HG03378 (cell line): ENCODE data around the gene HIP1.
"Not testable (repeated sequence)": the region's sequence is repeated elsewhere in the genome, so short reads cannot be mapped to it uniquely, and the experiment has no call there.

Source experiments
- ATAC-seq: cut with Tn5 transposase; IDR thresholded peaks from one replicate; pipeline ENCODE4 v1.9.1; 2021; ENCODE audit warnings: mild to moderate bottlenecking, moderate library complexity; ENCODE audit not compliant: unreplicated experiment

HIP1 gene

DNA sequence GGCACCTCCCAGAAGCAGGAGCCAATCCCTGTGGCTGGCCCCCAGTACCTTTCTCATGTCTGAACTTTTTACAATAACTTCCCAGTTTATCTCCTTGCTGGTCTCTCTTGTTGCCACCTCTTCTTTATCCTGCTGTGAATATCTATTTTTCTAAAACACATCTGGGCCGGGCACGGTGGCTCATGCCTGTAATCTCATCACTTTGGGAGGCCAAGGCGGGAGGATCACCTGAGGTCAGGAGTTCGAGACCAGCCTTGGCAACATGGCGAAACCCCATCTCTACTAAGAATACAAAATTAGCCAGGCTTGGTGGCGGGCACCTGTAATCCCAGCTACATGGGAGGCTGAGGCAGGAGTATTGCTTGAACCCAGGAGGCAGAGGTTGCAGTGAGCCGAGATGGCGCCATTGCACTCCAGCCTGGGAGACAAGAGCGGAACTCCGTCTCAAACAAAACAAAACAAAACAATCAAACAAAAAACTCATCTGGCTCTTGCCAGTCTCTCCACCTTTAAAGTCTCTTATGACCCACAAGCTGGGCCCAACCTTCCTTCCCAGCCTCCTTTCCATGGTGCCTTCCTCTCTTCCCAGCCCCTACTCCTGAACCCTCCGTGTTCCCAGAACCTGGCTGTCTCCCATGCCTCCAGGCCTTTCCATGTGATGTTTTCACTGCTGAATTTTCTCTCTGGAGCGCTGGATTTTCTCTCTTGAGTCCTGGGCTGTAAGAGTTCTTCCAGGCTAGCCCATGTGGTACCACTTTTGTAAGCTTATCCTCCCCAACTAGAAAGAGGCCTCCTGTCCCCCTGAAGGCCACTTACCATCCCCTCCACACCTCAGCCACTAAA is 51.3 kb downstream of the HIP1 start:
- ATAC-seq, result no peak

- ATAC-seq, result no peak
These were observed 52.2 kb downstream of the HIP1 start for GRCh38 chr7:75686551-75686950.

DNA sequence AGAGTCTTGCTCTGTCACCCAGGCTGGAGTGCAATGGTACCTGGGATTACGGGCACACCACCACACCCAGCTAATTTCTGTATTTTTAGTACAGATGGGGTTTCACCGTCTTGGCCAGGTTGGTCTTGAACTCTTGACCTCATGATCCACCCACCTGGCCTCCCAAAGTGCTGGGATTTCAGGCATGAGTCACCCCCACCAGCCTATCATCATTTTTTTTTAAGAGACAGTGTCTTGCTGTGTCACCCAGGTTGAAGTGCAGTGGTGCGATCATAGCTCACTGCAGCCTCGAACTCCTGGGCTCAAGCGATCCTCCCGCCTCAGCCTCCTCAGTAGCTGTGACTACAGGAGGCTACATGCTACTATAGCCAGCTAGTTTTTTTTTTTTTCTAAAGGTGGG is 56.7 kb downstream of the HIP1 start:
- ATAC-seq, result not testable (repeated sequence)

DNA sequence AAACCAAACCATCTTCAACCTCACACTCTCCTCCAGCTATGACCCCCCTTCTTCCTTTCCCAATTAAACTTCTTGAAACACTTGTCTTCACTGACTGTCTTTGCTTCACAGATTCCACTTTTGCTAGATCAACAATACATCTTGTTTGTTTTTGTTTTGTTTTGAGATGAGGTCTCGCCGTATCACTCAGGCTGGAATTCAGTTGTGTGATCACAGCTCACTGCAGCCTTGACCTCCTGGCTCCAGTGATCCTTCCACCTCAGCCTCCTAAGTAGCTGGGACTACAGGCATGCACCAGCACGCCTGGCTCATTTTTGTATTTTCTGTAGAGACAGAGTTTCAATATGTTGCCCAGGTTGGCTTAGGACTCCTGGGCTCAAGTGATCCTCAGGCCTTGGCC is 59.7 kb downstream of the HIP1 start:
- ATAC-seq, result no peak

DNA sequence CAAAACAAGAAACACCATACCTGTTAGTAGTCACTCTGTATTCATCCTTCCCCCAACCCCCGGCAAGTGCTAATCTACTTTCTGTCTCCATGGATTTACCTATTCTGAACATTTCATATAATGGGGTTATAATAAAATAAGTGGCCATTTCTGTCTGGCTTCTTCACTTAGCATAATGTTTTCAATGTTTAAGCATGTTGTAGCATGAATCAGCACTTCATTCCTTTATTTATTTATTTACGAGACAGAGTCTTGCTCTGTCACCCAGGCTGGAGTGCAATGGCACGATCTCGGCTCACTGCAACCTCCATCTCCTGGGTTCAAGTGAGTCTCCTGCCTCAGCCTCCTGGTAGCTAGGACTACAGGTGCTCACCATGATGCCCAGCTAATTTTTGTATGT is 69.2 kb downstream of the HIP1 start:
- no peak for ATAC-seq

DNA sequence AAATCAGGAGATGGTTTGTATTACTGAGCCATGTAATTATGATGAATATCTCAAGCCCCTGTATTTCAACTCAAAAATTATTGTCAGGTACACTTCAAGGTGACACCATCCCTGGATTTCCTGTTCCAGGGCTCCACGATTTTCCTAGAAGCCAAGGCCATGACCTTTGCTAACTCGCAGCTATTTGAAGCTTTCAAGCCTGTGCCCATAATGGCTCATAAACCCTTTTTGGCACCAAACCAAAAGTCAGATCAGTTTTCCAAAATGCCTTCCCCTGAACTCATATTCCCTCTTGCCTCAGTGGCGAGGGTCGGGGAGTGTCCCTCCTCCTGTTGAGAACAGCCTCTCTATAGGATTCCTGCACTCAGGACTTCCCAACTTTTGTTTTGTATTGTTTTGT is 70.8 kb downstream of the HIP1 start:
- ATAC-seq, result no peak

DNA sequence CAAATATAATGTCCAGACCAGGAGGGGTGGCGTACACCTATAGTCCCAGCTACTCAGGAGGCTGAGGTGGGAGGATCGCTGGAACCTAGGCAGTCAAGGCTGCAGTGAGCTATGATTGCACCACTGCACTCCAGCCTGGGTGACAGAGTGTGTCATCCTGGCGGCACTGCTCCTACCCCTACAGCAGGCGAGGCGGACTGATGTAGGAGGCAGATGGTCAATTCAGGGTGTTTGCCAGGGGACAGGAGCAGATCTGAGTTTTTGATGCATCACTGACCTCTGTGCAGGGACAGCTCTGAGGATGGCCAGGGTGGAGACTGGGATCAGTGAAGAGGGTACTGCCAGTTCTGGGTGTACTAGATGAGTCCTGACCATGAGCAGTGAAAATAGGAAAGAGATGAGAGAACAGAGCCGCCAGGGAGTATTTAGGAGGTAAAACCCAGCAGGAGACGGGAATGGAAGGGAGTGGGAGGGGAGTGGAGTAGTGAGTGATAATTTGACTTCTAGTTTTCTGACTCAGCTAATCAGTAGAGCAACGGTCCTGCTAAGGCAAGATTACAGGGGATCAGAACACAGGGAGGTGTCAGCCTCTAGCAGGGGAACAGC is 75.3 kb downstream of the HIP1 start:
- ATAC-seq, result peak; percentile 39

DNA sequence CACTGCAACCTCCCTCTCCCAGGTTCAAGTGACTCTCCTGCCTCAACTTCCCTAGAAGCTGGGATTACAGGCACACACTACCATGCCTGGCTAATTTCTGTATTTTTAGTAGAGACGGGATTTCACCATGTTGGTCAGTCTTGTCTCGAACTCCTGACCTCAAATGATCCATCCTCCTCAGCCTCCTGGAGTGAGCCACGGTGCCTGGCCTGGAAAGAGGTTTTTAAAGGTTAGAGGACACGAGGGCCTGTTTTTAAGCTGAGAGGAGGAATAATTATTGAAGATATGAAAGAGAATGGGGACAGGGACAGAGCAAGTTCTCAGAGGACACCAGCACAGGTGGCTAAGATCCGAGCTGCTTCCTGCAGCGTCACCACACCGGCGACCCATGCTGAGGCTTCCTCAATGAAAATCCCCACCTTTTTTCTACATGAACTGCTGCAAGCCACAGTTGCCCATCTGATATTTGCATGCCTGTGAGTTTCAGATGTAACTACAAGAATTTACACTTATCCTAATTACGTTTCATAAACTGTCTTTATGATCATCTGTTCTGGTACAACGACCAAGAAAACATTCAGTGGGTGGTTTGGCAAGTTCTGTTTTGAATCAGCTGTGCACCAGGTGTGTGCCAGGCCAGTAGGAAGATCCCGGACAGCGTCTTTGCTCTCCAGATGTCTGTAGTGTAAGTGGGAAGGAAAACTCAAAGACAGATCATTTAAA is 76.0 kb downstream of the HIP1 start:
- ATAC-seq, result peak; percentile 75

DNA sequence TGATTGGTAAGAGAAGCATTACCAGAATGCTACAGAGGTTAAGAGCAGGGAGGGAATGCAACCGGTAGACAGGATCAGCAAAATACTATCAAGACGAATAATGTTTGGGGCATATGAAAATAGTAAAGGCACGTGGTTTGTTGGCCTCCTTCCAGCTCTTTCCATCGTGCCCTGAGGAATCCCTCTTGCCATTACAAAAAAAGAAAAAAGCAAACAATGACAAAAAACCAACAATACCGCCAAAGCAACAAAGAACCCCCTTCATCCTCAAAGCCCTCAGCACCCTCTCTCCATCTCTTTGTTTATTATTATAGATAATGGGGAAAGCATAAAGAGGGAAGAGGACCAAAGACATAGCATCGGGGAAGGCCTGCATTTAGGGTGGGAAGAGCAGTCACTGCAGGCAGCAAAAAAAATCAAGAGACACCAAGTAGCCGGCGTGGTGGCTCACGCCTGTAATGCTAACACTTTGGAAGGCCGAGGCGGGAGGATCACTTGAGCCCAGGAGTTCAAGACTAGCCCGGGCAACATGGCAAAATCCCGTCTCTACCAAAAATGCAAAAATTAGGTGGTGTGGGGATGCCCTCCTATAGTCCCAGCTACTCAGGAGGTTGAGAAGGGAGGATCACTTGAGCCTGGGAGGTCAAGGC is 78.0 kb downstream of the HIP1 start:
- no peak for ATAC-seq

GRCh38 chr7:75658802-75659201 is 79.9 kb downstream of the HIP1 start:
- ATAC-seq, result no peak

- ATAC-seq, result no peak
These were observed 80.4 kb downstream of the HIP1 start for GRCh38 chr7:75658369-75658768.

DNA sequence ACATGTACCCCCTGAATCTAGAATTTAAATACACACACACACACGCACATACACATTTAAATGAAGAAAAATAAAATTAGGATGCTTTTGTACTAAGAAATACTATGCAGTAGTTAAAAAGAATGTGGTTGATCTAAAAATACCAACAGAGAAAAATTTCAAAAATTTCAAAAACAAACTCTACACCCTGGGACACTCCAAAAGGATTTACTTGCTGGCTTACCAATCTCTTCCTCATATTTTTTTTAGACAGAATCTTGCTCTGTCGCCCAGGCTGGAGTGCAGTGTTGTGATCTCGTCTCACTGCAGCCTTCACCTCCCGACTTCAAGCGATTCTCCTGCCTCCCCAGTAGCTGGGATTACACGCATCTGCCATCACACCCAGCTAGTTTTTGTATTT is 80.9 kb downstream of the HIP1 start:
- ATAC-seq, result no peak

DNA sequence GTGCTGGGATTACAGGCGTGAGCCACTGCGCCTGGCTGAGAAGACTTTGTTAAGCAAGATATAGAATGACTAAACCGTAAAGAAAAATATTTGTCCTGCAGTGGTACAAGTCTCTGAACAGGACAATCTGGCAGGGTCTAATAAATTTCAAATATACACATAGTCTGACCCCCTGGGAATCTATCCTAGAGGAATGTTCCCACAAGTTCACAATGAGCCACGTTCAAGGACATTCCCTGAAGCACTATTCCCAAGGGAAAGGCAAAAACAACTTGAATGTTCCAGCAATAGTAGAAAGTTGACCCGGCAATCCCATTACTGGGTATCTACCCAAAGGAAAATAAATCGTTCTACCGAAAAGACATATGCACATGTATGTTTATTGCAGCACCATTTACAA is 82.0 kb downstream of the HIP1 start:
- no peak for ATAC-seq

GRCh38 chr7:75655536-75655935 is 83.2 kb downstream of the HIP1 start:
- no peak for ATAC-seq

DNA sequence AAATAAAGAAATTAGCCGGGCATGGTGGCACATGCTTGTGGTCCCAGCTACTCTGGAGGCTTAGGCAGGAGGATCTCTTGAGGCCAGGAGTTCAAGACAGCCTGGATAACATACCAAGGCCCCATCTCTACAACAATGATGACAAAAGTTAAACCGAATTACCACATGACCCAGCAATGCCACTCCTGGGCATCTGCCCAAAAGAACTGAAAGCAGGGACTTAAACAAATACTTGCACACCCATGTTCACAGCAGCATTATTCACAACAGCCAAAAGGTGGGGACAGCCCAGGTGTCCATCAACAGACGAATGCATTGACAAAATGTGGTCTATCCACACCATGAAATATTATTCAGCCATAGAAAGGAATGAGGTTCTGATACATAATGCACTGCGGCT is 83.9 kb downstream of the HIP1 start:
- no peak for ATAC-seq

- ATAC-seq, result no peak
These were observed 85.1 kb downstream of the HIP1 start for GRCh38 chr7:75653651-75654050.

DNA sequence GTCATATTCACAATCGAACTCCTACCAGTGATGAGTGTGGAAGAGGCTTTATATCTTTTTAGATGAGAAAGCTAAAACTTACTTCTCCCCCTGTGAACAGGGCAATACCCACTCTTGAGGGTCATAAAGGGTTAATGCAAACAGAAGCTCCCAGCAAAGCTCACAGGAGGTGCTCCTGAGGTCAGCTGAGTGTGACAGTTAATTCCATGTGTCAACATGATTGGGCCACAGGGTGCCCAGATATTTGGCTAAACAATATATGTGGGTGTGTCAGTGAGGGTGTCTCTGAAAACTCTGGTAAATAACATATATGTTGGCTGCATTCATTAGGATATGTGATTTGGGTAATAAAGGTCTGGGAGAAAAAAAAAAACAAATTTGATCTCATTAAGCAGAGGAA is 86.0 kb downstream of the HIP1 start:
- ATAC-seq, result no peak

- no peak for ATAC-seq
These were observed 88.1 kb downstream of the HIP1 start for GRCh38 chr7:75650681-75651080.

- ATAC-seq, result no peak
These were observed 88.7 kb downstream of the HIP1 start for GRCh38 chr7:75650062-75650461.

- ATAC-seq, result no peak
These were observed 89.3 kb downstream of the HIP1 start for GRCh38 chr7:75649462-75649861.

GRCh38 chr7:75647709-75648438 is 90.9 kb downstream of the HIP1 start:
- no peak for ATAC-seq
